ENCODE results near the gene RAB9A.
A peak's percentile ranks its signal among the peaks of the same experiment; 100 is the strongest.
"Not testable (repeated sequence)": the region's sequence is repeated elsewhere in the genome, so short reads cannot be mapped to it uniquely, and the experiment has no call there.

Gene RAB9A

DNA sequence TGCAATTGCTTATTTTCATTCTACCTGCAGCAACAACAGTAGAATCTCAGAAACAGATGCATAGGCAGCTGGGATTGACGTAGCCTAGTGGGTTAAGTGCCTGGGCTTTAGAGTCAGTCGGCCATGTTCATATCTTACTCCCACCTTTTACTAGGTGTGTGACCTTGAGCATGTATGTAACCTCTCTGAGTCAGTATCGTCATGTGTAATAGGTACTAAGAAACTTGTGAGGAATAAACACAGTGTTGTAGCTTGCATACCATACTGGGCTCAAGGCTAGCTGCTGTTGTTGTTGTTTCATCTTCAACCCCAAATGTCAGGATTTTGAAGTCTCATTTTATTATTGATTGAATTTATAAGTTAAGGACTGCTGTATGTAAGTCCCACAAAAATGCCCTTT is 14.2 kb downstream of the RAB9A start:
- DNase-seq: no peak

DNA sequence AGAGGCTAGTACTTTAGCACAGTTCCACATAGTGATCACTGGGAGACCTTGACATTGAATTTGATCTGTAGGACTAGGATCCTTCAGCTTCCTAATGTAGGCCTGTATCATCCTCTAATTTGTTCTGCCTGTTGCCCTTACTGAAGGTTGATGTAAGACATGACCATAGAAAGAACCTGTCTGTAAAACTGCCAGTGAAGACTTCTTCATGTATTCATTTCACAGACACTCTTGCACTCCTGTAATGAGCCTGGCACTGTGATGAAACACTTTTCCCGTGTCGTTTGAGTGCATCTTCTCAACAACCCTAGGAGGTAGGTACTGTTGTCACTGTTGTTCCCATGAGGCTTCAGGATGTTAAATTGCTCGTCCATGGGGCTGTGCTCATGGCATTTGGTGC is 14.7 kb downstream of the RAB9A start:
- no peak for DNase-seq

DNA sequence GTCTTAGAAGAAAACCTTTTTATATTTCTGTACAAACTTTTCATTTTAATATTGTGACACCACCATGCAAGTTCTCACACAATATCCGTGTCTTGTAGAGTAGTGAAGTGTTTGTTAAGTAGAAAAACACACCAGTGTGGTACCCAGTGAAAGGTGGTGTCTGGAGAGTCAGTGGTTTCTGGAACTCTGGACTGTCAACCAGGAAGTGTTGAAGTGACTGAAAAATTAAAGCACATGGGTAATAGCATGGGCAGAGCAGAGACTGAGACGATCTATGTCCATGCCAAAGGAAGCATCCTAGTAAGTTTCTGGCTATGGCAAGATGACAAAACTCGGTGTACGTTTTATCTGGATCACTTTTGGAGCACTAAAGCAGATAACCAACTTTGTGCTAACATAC is 22.2 kb downstream of the RAB9A start:
- no peak for DNase-seq

DNA sequence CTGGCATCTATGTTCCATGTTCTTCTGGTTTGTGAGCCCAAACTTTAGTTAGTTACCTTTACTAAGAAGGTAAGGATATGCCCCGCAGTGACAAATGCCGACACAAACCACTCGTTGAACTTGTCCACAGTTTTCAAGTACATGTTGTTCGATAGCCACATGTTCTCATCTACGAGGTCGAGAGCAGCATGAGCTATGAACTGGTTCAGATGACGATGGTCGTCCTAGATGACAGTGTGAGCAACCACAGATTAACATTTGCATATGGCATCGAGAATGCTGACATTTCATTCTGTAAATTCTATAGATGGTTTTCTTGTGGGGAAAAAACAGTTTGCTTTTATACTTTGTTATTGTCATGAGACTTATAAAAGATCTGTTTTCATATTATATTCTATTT is 27.5 kb downstream of the RAB9A start:
- no peak for DNase-seq

DNA sequence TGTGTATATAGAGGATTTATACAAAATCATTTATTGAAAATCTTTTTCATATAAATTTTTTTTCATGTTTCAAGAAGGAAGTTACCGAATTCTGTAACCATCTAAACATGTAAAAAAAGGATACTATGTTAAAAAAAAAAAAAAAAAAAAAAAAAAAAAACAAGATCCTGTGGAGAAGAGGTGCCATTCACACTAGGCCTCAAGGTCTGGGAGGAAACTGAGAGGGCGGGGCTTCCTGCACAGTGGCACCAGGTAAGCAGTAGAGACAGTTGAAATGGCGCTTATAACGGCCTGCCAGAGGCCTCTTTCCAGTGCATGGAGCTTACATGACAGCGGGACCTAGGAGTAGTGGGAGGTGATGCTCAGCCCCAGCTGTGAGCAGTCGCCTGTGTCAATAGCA is 28.0 kb downstream of the RAB9A start:
- no peak for DNase-seq

DNA sequence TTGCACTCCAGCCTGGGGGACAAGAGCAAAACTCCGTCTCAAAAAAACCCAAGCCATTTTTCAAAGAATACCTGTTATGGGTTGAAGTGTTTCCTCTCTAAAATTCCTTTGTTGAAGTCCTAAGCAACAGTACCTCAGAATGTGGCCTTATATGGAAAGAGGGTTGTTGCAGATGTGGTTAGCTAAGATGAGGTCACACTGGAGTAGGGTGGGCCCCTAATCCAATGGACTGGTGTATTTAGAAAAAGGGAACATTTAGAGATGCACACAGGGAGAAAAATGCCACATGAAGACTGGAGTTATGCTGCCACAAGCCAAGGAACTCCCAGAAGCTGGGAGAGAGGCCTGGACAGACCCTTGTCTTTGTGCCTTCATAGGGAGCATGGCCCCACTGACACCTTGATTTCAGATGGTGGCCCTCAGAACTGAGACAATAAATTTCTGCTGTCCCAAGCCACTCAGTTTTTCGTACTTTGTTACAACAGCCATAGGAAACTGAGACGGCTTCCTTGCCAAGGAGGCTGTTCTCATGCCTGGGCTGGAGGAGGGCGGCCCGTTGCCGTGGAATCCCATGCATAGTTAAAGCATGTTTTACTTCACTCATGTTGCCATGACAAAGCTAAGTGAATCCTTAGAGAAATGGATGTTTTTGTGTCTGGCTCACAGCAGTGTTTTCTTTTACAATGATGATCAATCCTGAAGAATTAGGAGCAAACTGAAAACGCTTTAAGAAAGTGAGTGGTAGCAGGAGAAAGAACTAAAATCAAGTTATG is 29.0 kb downstream of the RAB9A start:
- DNase-seq: no peak

DNA sequence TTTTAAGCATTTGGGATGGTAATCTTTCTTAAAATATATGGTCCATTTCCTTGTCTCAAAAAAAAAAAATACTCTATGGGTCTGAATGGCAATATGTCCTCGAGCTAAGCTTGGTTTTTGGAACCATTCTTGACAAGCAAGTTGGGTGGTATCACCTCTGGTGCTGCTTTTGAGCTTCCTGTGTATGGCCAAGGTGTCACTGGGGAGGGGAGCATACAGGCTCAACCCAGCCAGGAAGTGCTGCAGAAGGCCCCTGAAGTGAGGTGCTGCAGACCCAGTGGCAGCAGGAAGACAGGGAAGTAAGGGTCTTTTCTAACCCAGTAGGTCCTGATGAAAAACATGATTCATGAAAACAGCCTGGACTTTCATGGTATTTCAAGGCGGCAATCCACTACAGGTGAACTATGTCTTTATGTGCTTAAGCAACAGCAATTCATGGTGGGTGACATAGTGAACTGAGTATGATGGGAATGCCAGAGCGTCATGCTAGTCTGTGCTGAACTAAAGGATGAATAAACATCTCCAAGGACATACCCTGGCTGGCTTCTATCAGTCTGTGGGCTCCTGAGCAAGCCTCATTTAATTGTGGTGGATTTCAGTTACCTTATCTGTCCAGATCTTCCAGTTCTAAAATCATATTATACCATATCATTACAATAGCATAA is 30.4 kb downstream of the RAB9A start:
- no peak for DNase-seq

DNA sequence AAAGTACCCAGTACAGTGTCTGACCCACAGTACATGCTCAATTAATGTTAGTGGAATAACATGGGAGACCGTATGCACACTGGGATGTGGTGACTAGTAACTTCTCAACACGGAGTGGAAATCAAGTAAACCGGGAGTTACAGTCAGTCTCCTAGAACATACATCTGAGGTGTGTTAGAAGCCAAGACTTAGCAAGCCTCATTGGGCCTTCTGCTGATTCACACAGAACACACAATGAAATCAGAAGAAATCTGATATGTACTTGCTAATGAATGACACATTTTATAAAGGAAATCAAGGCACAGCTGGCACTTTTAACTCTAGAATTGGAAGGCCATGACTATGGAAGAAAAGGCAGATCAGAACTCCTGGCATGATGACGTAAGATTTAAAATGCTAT is 32.4 kb downstream of the RAB9A start:
- no peak for DNase-seq

DNA sequence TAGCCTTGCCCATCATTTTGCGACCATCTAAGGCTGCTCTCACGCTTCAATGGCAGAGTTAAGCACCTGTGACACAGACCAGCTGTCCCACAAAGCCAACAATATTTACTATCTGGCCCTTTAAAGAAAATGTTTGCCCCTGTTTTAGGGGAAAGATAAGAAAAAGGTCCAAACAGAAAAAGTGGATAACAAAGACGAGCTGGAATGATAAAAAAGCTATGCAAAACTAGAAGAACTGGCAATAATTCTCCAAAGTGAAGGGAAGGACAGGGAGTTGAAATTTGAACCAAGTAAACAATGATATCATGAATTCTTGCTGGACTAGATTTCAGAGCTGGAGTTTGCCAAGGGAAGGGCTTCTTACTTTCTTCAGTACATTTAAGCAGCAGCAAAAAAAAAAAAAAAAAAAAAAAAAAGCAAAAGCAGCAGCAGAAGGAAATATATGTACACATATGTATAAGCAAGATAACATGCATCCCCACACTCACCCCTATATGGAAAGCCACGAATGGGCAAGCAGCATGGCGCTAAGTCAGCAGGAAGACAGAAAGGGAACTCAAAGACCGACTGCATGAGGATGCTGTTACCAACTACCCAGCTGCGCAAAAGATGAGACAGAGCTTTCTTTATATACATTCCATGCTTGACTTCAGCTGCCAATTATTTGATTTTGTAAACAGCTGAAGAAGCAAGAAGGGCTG is 33.0 kb downstream of the RAB9A start:
- no peak for DNase-seq

DNA sequence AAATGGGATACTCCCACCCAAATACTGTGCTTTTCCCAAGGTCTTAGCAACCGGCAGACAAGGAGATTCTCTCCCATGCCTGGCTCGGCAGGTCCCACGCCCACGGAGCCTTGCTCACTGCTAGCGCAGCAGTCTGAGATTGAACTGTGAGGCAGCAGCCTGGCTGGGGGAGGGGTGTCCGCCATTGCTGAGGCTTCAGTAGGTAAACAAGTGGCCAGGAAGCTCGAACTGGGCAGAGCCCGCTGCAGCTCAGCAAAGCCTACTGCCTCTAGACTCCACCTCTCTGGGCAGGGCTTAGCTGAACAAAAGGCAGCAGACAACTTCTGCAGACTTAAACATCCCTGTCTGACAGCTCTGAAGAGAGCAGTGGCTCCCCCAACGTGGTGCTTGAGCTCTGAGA is 36.0 kb downstream of the RAB9A start:
- not testable (repeated sequence) for DNase-seq

DNA sequence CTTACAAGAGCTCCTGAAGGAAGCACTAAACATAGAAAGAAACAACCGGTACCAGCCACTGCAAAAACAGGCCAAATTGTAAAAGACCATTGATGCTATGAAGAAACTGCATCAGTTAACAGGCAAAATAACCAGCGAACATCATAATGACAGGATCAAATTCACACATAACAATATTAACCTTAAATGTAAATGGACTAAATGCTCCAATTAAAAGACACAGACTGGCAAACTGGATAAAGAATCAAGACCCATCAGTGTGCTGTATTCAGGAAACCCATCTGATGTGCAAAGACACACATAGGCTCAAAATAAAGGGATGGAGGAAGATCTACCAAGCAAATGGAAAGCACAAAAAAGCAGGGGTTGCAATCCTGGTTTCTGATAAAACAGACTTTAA is 37.7 kb downstream of the RAB9A start:
- DNase-seq: not testable (repeated sequence)

DNA sequence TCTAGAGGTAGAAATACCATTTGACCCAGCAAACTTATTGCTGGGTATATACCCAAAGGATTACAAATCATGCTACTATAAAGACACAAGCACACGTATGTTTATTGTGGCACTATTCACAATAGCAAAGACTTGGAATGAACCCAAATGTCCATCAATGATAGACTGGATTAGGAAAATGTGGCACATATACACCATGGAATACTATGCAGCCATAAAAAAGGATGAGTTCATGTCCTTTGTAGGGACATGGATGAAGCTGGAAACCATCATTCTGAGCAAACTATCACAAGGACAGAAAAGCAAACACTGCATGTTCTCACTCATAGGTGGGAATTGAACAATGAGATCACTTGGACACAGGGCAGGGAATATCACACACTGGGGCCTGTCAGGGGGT is 41.6 kb downstream of the RAB9A start:
- not testable (repeated sequence) for DNase-seq

DNA sequence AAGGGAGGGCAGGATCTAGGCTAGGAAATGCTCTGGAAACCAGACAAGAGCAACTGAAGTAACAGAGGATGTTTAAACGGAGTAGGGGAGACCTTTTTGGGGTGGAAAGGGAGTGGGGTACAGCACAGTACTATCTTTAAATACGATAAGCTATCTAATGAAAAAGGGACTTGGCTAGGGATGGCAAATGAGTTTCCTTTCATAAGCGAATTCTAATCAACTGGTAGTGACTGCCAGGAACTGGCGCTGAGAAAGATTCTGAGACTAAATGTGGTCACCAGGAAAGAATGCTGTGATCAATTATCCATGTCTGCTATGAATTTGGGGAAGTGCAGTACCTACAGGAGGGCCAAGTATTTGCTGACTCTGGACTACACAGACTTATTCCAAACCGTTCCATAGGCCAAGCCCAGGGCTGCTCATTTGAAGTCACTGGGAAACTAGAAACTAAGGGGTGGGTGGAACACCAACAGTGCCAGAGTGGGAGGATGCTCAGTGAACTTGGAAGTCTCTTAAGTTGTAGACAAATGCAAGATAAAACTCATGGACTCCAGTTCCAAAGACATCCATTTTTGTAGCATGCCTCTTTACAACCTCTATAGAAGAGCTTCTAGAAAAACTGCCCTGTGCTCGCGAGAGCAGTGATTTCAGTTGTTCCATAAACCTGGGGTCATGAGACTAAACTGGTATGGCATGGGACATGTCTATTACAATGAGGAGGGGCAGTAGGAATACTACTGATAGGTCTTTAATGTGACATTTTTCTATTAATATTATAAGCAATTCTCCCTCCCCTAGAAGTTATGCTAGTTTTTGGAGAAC is 43.5 kb downstream of the RAB9A start:
- DNase-seq: no peak

DNA sequence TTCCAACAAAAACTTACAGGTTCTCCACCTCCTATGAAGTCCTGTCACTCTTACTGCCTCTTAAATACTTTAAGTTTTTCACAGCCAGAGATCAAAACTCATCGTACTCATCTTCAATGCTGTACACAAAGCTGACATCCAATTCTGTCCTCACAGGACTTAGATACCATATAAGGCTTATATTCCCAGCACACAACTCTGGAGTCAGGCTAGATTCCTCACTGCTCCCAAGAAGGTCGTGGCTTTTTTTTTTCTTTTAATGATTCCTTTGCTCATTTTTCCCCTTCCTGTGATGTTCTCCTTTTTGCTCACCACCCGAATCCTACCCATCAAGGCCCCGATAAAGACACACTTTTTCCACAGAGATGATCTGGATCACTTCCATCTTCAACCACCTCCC is 44.6 kb downstream of the RAB9A start:
- DNase-seq: no peak

DNA sequence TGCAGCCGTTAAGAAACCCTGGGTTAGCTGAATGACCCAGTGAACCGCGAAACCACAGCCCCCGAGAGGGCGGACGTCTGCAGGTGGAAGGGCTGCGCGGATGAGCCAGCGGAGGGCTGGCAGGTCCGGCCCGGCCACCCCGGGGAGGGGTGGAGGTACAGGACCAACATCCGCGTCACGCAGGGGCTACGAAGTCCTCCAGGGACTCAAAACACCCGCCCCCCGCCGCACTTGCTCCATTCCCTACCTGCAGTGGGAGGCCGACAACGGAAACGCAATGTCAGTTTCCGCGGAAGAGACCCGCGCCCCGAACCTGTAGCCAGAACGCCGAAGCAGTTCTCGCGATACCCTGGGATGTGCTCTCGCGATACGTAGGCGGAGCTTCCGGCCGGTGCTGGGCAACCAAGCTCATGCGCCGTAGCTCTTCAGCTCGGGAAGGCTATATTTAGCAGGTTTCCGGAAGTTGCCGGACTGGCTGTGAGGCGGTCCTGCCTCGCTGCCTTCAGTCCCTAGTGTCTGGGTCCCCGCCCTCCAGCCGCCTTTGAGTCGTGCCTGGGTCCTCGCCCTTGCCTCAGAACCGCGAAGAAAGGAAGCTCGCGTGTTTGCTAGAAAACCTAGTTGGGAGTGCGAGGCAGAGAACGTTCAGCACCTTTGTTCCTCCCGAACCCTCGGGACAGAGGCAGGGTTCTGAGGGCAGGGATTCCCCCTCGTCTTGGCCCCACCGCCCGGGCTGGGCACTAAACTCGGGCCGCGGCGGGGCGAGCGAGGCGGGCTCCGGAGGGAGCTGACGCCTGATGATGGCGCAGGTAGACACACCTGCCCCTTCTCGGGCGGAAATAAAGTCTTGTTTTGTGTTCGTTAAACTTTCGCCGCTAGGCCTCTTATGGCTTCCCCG is 45.6 kb downstream of the RAB9A start, which contains the start of the genes OFD1 and TRAPPC2:
Gene OFD1 (plus strand): TSS at position 471 of the 895 bp plus-strand sequence. CDS start 324 bp downstream, at position 795.
Gene TRAPPC2 (minus strand): TSS at position 343 of the 895 bp plus-strand sequence. CDS start 14,657 bp downstream, outside the sequence.
- peak; percentile 96 to 98 for DNase-seq

DNA sequence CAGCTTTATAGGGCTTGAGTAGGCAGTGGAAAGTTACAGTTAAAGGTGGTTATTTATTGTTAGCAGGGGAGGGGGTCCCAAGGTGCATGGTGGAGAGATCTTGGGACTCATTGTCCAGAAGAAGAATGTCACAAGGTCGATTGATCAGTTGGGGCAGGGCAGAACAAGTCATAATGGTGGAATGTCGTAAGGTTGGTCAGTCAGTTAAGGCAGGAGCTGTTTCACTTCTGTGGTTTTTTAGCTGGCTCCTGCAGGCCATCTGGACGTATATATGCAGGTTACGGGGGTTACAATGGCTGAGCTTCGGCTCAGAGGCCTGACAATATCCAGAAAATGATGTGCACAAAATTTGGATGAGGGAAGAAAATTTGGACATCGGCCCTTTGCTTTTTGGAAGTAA is 52.8 kb downstream of the RAB9A start:
- no peak for DNase-seq

DNA sequence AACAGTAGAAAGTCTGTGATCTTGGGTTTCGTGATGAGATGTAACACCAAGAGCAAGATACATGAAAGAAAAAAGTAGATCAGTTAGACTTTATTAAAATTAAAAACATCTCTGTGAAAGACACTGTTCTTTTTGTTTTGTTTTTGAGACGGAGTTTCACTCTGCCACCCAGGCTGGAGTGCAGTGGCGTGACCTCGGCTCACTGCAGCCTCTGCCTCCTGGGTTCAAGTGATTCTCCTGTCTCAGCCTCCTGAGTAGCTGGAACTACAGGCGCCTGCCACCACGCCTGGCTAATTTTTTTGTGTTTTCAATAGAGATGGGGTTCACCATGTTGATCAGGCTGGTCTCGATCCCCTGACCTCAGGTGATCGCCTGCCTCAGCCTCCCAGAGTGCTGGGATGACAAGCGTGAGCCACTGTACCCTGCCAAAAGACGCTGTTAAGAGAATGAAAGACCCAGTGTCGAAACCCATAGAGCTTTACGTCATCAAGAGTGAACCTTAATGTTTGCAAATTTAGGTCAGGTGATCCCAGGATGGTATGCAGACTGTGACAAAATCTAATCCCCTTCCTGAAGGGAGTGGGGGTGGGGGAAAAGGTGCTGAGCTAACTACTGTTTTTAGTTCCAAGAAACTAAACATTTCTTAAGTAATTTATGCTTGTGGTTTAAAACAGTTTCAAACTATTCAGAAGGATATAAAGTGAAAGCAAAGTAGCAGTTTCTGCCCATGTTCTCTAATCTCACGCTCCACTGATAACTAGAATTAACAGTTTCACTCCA is 53.7 kb downstream of the RAB9A start:
- DNase-seq: no peak

DNA sequence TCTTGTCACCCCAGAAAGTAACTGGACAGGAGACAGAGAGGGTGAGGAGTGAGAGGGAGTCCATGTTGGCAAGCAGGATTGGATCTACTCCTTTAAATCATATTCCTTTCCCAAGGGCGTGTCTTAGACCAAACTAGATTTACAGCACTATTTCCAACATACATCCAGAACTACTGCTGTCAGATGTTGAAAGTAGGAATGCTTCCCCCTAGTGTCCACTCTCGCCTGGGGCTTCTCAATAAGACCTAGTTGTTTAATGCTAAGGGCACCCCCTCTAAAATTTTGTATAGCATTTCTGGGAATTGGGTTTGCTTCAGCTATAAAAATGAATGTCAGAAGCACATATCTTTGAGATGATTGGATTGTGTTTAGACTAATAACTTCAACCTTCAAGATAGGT is 58.9 kb downstream of the RAB9A start:
- peak; percentile 23 to 32 for DNase-seq

DNA sequence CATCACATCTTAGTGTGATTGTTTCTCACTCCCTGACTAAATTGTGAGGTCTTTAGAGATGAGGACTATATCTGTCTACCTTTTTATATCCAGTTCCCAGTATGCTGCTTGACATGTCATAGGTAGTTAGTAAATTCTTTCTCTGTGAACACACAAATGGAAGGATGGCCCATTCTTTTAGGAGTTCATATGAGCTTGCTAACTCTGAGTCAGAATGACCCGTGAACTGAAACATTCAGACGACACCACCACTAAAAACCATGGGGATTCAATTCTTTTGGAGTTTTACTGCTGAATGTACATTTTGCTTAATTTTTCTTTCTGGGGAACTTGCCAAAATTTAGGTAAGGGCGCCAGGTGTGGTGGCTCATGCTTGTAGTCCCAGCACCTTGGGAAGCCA is 59.6 kb downstream of the RAB9A start:
- DNase-seq: no peak

DNA sequence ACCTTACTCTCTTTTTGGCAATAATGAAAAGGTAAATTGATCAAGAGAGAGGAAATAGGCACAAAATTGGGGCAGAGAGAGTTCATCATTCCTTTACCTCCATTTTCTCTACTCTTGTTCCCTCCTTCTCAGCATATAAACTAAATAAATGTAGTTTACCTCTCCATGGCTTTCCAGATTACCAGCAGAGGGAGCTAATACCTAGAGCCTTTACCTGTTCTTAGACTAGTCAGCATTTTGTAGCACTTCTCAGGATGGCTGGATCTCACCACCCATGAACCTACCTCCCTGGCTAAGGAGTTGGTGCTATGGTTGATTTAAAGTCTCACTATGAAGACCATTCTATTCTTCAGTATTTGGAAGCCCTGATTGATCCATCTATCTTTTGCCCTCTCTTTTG is 61.3 kb downstream of the RAB9A start:
- DNase-seq: peak; percentile 63 to 66

DNA sequence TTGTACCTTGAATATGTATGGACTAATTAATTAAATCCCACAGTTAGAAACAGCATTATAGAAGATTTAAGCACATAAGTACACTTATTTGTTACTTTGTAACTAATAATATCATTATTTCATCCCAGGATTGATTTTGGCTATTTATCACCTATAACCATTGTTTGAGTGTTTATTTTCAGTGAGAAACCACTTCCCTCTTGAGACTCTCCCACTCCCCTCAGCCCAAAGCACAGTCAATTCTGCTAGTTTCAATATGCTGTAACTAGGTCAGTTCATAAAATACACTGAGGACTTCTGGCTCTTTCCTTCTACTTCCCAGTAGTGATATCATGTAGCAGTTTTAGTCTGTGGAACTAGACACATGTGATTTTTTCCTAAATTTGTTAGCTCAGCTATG is 61.9 kb downstream of the RAB9A start:
- DNase-seq: no peak

Measured in NCI-H2081 (cell line).